HG03039 (cell line): ENCODE results near the gene CLN5.

ENCODE experiments used
- ATAC-seq: cut with Tn5 transposase; IDR thresholded peaks from one replicate; pipeline ENCODE4 v1.9.1; 2021; ENCODE audit warnings: mild to moderate bottlenecking, moderate library complexity; ENCODE audit not compliant: unreplicated experiment

Gene CLN5

GRCh38 chr13:77016888-77017623 is 25.2 kb downstream of the CLN5 start:
- no peak for ATAC-seq

- ATAC-seq: no peak
Observed at GRCh38 chr13:77019756-77020155, 27.9 kb downstream of the CLN5 start.

- ATAC-seq: no peak
Observed at GRCh38 chr13:77022341-77022740, 30.5 kb downstream of the CLN5 start.

- peak; percentile 50 for ATAC-seq
Observed at GRCh38 chr13:77026255-77026860, 34.5 kb downstream of the CLN5 start.

- ATAC-seq: peak; percentile 52
Observed at GRCh38 chr13:77026861-77027621, 35.2 kb downstream of the CLN5 start, which contains the start of gene FBXL3. TSS of gene FBXL3 (minus strand) at chr13:77027159. CDS start at chr13:77021860, 5,299 bp downstream.

- no peak for ATAC-seq
Observed at GRCh38 chr13:77028202-77028601, 36.3 kb downstream of the CLN5 start.

GRCh38 chr13:77029436-77029835 is 37.6 kb downstream of the CLN5 start:
- no peak for ATAC-seq

- no peak for ATAC-seq
Observed at GRCh38 chr13:77031656-77032243, 39.9 kb downstream of the CLN5 start.

- no peak for ATAC-seq
Observed at GRCh38 chr13:77033717-77034302, 41.9 kb downstream of the CLN5 start.

- no peak for ATAC-seq
Observed at GRCh38 chr13:77034881-77035280, 43.0 kb downstream of the CLN5 start.

GRCh38 chr13:77036279-77036678 is 44.4 kb downstream of the CLN5 start:
- no peak for ATAC-seq

- no peak for ATAC-seq
Observed at GRCh38 chr13:77038907-77039480, 47.1 kb downstream of the CLN5 start.

- ATAC-seq: no peak
Observed at GRCh38 chr13:77040076-77040475, 48.2 kb downstream of the CLN5 start.

- ATAC-seq: no peak
Observed at GRCh38 chr13:77040835-77041234, 49.0 kb downstream of the CLN5 start.

GRCh38 chr13:77042566-77043177 is 50.8 kb downstream of the CLN5 start:
- no peak for ATAC-seq

GRCh38 chr13:77047649-77048343 is 55.9 kb downstream of the CLN5 start:
- no peak for ATAC-seq

- ATAC-seq: no peak
Observed at GRCh38 chr13:77048681-77049080, 56.8 kb downstream of the CLN5 start.

GRCh38 chr13:77053192-77053591 is 61.3 kb downstream of the CLN5 start:
- no peak for ATAC-seq
